Endodermal cell (in vitro differentiated cells): ENCODE measurements around the gene SLC34A3. TPM values are rescaled to one million over a fixed set of nuclear protein-coding genes. Genes with fewer than 3 reads are reported as not detected.

Experiments
- DNase-seq: peaks from one replicate; pipeline ENCODE4 v3.0.0-alpha.2; 2017
- H3K27ac ChIP-seq: 2 replicates; pipeline ENCODE4 v1.5.1; 2013; ENCODE audit warnings: mild to moderate bottlenecking, low read depth, low read length, moderate library complexity
- H3K27me3 ChIP-seq: 2 replicates; pipeline ENCODE4 v1.6.1; 2013; ENCODE audit warnings: mild to moderate bottlenecking, low read length, moderate library complexity; ENCODE audit not compliant: insufficient read depth, control insufficient read depth, poor library complexity, severe bottlenecking
- H3K36me3 ChIP-seq: 2 replicates; pipeline ENCODE4 v1.7.0; 2013; ENCODE audit warnings: mild to moderate bottlenecking, low read length, moderate library complexity; ENCODE audit not compliant: control insufficient read depth, insufficient read depth
- H3K4me1 ChIP-seq: one replicate; pipeline ENCODE4 v1.7.0; 2013; ENCODE audit warnings: low read length; ENCODE audit not compliant: control insufficient read depth, insufficient read depth
- H3K4me3 ChIP-seq: 2 replicates; pipeline ENCODE4 v1.5.1; 2013; ENCODE audit warnings: mild to moderate bottlenecking, low read length, moderate library complexity
- H3K9ac ChIP-seq: 2 replicates; pipeline ENCODE4 v1.6.1; 2013; ENCODE audit warnings: mild to moderate bottlenecking, low read length, moderate library complexity; ENCODE audit not compliant: poor library complexity, severe bottlenecking; ENCODE audit errors: extremely low read depth
- H3K9me3 ChIP-seq: 2 replicates; pipeline ENCODE4 v1.6.1; 2013; ENCODE audit warnings: mild to moderate bottlenecking, low read length, moderate library complexity; ENCODE audit not compliant: control insufficient read depth
- H3K27ac Mint-ChIP-seq: 2 replicates; pipeline ENCODE4 v1.8.0; 2020; ENCODE audit warnings: mixed read lengths
- H3K27me3 Mint-ChIP-seq: 2 replicates; pipeline ENCODE4 v1.8.0; 2021; ENCODE audit warnings: mild to moderate bottlenecking, mixed read lengths; ENCODE audit not compliant: insufficient read depth
- H3K36me3 Mint-ChIP-seq: 2 replicates; pipeline ENCODE4 v1.8.0; 2020; ENCODE audit warnings: low read depth, mixed read lengths
- H3K4me1 Mint-ChIP-seq: 2 replicates; pipeline ENCODE4 v1.8.0; 2020; ENCODE audit warnings: mixed read lengths
- H3K4me3 Mint-ChIP-seq: 2 replicates; pipeline ENCODE4 v1.8.0; 2020; ENCODE audit warnings: mild to moderate bottlenecking, moderate library complexity, mixed read lengths
- H3K9me3 Mint-ChIP-seq: 2 replicates; pipeline ENCODE4 v1.8.0; 2020; ENCODE audit warnings: mild to moderate bottlenecking, mixed read lengths
- WGBS, 2 experiments: methylation state at CpG; one replicate each; pipeline versions ENCODE4 v1.1.5 to v1.1.7; 2013; ENCODE audit warnings: missing lambda C conversion rate in 2 of 2, mixed read lengths in 1 of 2; ENCODE audit not compliant: insufficient coverage in 1 of 2, insufficient read length in 1 of 2; 5-methylcytosine and 5-hydroxymethylcytosine counted together
- total RNA-seq, 2 donors: library from RNA; stranded (reverse); fragmentation: NEBNext Ultra II Directional in 1 of 2; extraction: Animal tissue kit (Norgen Biotek cat#: 25700) in 1 of 2; gene quantifications; 2 replicates in 1 of 2; 3 replicates in 1 of 2; pipeline ENCODE4 v1.2.1, GENCODE V29; 2021
- TF ChIP-seq, protein P1 (sequence below): fragments of 200-600 bp; sonication (generic); conservative IDR thresholded peaks from 2 replicates; pipeline ENCODE4 v1.5.0; 2021; ENCODE audit warnings: antibody characterized with exemption, mild to moderate bottlenecking

SLC34A3 gene
- total RNA-seq, 2 donors from 2014 or later = 0.15 TPM; not detected in 1

DNA sequence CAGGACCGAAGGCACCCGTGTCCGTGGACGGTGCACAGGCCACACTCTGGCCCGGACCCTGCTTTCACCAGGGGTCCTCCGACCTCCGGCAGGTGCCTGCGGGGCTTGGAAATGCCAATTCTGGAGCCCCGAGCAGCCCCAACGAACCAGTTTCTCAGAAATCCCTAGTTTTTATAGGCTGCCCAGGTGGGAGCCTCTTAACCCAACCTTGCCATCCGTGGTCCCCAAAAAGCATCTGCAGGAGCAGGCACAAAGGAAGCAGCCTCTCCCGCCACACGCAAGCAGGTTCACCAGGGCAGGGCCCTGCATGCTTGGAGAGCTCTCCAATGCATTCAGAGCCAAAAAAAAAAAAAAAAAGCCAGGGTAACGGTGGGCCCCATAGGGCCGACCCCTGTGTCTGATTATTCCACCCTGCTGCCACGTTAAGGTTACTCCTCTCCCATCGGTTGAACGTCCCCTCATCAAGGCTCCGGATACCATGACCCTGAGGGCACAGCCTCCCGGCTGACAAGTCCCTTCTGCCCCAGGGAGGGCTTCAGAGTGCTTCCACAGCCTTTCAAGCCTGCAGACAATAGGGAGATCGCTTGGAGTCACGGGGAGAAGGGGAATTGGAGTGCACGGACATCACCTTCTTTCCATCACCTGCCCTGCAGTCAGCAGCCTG, 29.4 kb upstream of the SLC34A3 start:
- H3K27me3 Mint-ChIP-seq = no peaks in the 10 kb centered on the region
- H3K4me1 Mint-ChIP-seq = peaks cover 29% of the 10 kb centered on the region
- no peak for DNase-seq
- H3K4me3 Mint-ChIP-seq = peak overlapping the region; percentile 71
- TF ChIP-seq, protein P1, sequence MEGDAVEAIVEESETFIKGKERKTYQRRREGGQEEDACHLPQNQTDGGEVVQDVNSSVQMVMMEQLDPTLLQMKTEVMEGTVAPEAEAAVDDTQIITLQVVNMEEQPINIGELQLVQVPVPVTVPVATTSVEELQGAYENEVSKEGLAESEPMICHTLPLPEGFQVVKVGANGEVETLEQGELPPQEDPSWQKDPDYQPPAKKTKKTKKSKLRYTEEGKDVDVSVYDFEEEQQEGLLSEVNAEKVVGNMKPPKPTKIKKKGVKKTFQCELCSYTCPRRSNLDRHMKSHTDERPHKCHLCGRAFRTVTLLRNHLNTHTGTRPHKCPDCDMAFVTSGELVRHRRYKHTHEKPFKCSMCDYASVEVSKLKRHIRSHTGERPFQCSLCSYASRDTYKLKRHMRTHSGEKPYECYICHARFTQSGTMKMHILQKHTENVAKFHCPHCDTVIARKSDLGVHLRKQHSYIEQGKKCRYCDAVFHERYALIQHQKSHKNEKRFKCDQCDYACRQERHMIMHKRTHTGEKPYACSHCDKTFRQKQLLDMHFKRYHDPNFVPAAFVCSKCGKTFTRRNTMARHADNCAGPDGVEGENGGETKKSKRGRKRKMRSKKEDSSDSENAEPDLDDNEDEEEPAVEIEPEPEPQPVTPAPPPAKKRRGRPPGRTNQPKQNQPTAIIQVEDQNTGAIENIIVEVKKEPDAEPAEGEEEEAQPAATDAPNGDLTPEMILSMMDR = no peak
- no peaks in the 10 kb centered on the region for H3K36me3 Mint-ChIP-seq
- H3K27ac Mint-ChIP-seq = peak overlapping the region; percentile 86
- Histone ChIP-seq H3K4me1 (peaks cover 31% of the 10 kb centered on the region), H3K27me3 (no peaks in the 10 kb centered on the region), H3K9me3 (no peaks in the 10 kb centered on the region), H3K4me3 (peak overlapping the region; percentile 83), H3K27ac (no peak overlapping the region), H3K9ac (no peak overlapping the region), H3K36me3 (no peaks in the 10 kb centered on the region)
- no peaks in the 10 kb centered on the region for H3K9me3 Mint-ChIP-seq
- WGBS, 2 experiments = 25 to 28% methylated on average over 19 to 23 of the region's 23 CpGs

DNA sequence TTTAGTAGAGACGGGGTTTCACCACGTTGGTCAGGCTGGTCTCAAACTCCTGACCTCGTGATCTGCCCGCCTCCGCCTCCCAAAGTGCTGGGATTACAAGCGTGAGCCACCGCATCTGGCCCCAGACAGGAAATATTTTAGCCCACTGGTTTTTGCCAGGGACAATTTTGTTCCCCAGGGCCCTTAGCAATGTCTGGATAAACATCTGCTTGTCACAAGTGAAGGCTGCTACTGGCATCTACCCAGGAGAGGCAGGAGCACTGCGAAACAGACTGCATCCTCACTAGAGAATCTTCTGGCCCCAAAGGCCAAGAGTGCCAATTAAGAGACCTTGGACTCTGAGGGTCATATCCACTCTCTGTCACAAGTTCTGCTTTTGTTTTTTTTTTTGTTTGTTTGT, 27.7 kb upstream of the SLC34A3 start:
- Mint-ChIP-seq H3K4me1 (peaks cover 31% of the 10 kb centered on the region), H3K27ac (no peak overlapping the region), H3K36me3 (peaks cover 14% of the 10 kb centered on the region), H3K9me3 (no peaks in the 10 kb centered on the region), H3K27me3 (no peaks in the 10 kb centered on the region), H3K4me3 (peak overlapping the region; percentile 10)
- no peak overlapping the region for H3K27ac ChIP-seq
- 94 to 95% methylated on average over 8 of the region's 8 CpGs for WGBS, 2 experiments
- no peaks in the 10 kb centered on the region for H3K9me3 ChIP-seq
- H3K4me1 ChIP-seq = peaks cover 33% of the 10 kb centered on the region
- no peaks in the 10 kb centered on the region for H3K27me3 ChIP-seq
- H3K9ac ChIP-seq = no peak overlapping the region
- no peak for DNase-seq
- TF ChIP-seq, protein P1 = no peak
- H3K4me3 ChIP-seq = no peak overlapping the region
- H3K36me3 ChIP-seq = peaks cover 6% of the 10 kb centered on the region

DNA sequence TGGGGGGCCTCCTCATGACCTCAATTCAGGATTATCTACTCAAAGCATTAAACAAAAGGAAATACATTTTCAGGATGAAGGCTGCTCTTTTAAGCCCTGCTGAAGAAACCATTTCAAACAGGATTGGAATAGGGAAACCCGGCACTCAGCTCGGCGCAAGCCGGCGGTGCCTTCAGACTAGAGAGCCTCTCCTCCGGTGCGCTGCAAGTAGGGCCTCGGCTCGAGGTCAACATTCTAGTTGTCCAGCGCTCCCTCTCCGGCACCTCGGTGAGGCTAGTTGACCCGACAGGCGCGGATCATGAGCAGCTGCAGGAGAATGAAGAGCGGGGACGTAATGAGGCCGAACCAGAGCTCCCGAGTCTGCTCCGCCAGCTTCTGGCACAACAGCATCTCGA, 26.0 kb upstream of the SLC34A3 start:
- Histone ChIP-seq H3K9ac (peak overlapping the region; percentile 85), H3K27ac (no peak overlapping the region), H3K36me3 (peaks cover 12% of the 10 kb centered on the region), H3K9me3 (no peaks in the 10 kb centered on the region), H3K4me3 (peak overlapping the region; percentile 92), H3K27me3 (no peaks in the 10 kb centered on the region), H3K4me1 (peaks cover 18% of the 10 kb centered on the region)
- DNase-seq = no peak
- Mint-ChIP-seq H3K36me3 (peaks cover 25% of the 10 kb centered on the region), H3K4me3 (peak overlapping the region; percentile 90), H3K4me1 (peaks cover 24% of the 10 kb centered on the region), H3K27ac (peak overlapping the region; percentile 96), H3K9me3 (no peaks in the 10 kb centered on the region), H3K27me3 (no peaks in the 10 kb centered on the region)
- WGBS, 2 experiments = 30 to 32% methylated on average over 21 of the region's 21 CpGs
- TF ChIP-seq, protein P1 = no peak
